Heart left ventricle (tissue), 16 donors: Measurements from ENCODE around the gene MRPL36. TPM values are rescaled to one million over a fixed set of nuclear protein-coding genes. Genes with fewer than 3 reads are reported as not detected.

Experiments
- ATAC-seq, 4 donors: fragments of 200-7000 bp; cut with Tn5 transposase; one replicate each; pipeline ENCODE4 v1.9.1; 2020 to 2022; ENCODE audit warnings: moderate library complexity in 4 of 4, mild to moderate bottlenecking in 3 of 4, moderate number of reproducible peaks in 1 of 4
- DNase-seq, 5 donors: peaks; one replicate each; pipeline ENCODE4 v3.0.0-alpha.2; 2020
- H3K27ac ChIP-seq, 12 donors: fragments of 200-600 bp; sonication (generic) in 4 of 12; one replicate each; pipeline versions ENCODE4 v1.5.0 to v1.8.0; 2016 to 2022; ENCODE audit warnings: mild to moderate bottlenecking in 2 of 12
- H3K27me3 ChIP-seq, 9 donors: fragments of 200-600 bp; sonication (generic) in 2 of 9; one replicate each; pipeline versions ENCODE4 v1.5.1 to v1.8.0; 2016 to 2022; ENCODE audit warnings: mild to moderate bottlenecking in 3 of 9
- H3K36me3 ChIP-seq, 9 donors: fragments of 200-600 bp; sonication (generic) in 2 of 9; one replicate each; pipeline versions ENCODE4 v1.5.0 to v1.8.0; 2018 to 2022; ENCODE audit warnings: mild to moderate bottlenecking in 2 of 9
- H3K4me1 ChIP-seq, 12 donors: fragments of 200-600 bp; sonication (generic) in 4 of 12; one replicate each; pipeline versions ENCODE4 v1.5.0 to v1.8.0; 2016 to 2022; ENCODE audit warnings: mild to moderate bottlenecking in 3 of 12
- H3K4me3 ChIP-seq, 12 donors: fragments of 200-600 bp; sonication (generic) in 4 of 12; one replicate each; pipeline versions ENCODE4 v1.5.0 to v1.8.0; 2017 to 2022; ENCODE audit warnings: mild to moderate bottlenecking in 9 of 12, moderate library complexity in 4 of 12
- H3K9me3 ChIP-seq, 12 donors: fragments of 200-600 bp; sonication (generic) in 4 of 12; one replicate each; pipeline versions ENCODE4 v1.5.0 to v1.8.0; 2016 to 2022; ENCODE audit warnings: mild to moderate bottlenecking in 1 of 12
- POLR2A ChIP-seq, 2 donors: fragments of 450-650 bp; IDR thresholded peaks; one replicate each; pipeline ENCODE4 v1.6.1; 2017; ENCODE audit warnings: antibody characterized with exemption in 2 of 2, mild to moderate bottlenecking in 2 of 2, moderate library complexity in 2 of 2
- WGBS, 4 donors: extraction: QIAGEN DNeasy Blood & Tissue Kit in 2 of 4; methylation state at CpG; one replicate each; pipeline versions ENCODE4 v1.1.5 to v1.1.7; 2013 to 2018; 5-methylcytosine and 5-hydroxymethylcytosine counted together
- intact Hi-C, 10 donors: fragments of 100-400 bp; cut with DNase I; formaldehyde crosslinking; loops; one replicate each; pipeline versions ENCODE4 v1.11.1 to v1.14.2; 2022
- polyA plus RNA-seq, 2 donors: library from polyadenylated mRNA; stranded (reverse); fragments of 200-250 nt; gene quantifications; one replicate each; pipeline ENCODE4 v1.2.3, GENCODE V29; 2013
- total RNA-seq, 9 donors: library from RNA; depleted of rRNA in 2 of 9; stranded (reverse); fragments of >200 nt in 2 of 9; fragmentation: NEBNext Ultra II Directional in 3 of 9; extraction: Animal tissue kit (Norgen Biotek cat#: 25700) in 3 of 9; gene quantifications; one replicate each; pipeline versions ENCODE4 v1.1.0 to v1.2.4, GENCODE V29; 2016 to 2023
- TF ChIP-seq, protein P1 (sequence below), 12 donors: fragments of 200-600 bp; sonication (generic) in 4 of 12; IDR thresholded peaks; one replicate each; pipeline versions ENCODE4 v1.5.0 to v1.8.0; 2018 to 2022; ENCODE audit warnings: antibody characterized with exemption in 12 of 12, mild to moderate bottlenecking in 5 of 12
- donor health status: ischemic (EF 13 %, LVEDD 7.1; RV severe dilation, severe dysfunction).
- donor health status: healthy with polysubstance abuse.
- donor health status: DM: no; HTN: yes; CAD: no.
- donor health status: DM: no; HTN: no; CAD: no.
- donor health status: ischemic (EF 25% LVEDD 6.9; RV normal size, moderate dysfunction).
- donor health status: ischemic (EF 25% LVEDD 5.7; RV mildly dilated, moderate dysfunction).
- donor health status: healthy.
- donor health status: DM: yes; HTN: yes; CAD: no.
- donor health status: ischemic (EF 35%, LVEDD 5.7; RV mildly dilated, moderate dysfunction).
- donor health status: nonischemic (EF 11% LVEDD 7.7; RV severe dilation, severe dysfunction).
- donor health status: DM: yes; HTN: yes; CAD: no.
- donor health status: PGD.
- donor health status: ischemic (EF 29% LVEDD 5.4; RV normal size, mild dysfunction).
- donor health status: nonischemic (EF 23%, LVEDD 6.1; RV moderate dilation, normal function).

Gene MRPL36
- total and polyA plus RNA-seq, 11 donors: 45.6 to 107 (median 56.4) TPM

- no peak overlapping the region for H3K27ac ChIP-seq
- DNase-seq (peak in 1 of 5 donors; percentile 17), ATAC-seq (no peak)
- H3K27me3 ChIP-seq: peaks cover 0 to 23% (median 0%) of the 10 kb centered on the region in 9 donors
- H3K36me3 ChIP-seq: no peaks in the 10 kb centered on the region
- intact Hi-C loops: loop anchor here in 4 of 10 donors (10.0 kb wide), 3 partner anchors 266 to 1836 kb away; no protein-coding TSS in a partner anchor
- WGBS, 4 donors: 92 to 100% (median 94%) methylated on average over 30 to 54 of the region's 54 CpGs
- no peak overlapping the region for H3K4me3 ChIP-seq
- no peaks in the 10 kb centered on the region for H3K9me3 ChIP-seq
- TF ChIP-seq, protein P1, sequence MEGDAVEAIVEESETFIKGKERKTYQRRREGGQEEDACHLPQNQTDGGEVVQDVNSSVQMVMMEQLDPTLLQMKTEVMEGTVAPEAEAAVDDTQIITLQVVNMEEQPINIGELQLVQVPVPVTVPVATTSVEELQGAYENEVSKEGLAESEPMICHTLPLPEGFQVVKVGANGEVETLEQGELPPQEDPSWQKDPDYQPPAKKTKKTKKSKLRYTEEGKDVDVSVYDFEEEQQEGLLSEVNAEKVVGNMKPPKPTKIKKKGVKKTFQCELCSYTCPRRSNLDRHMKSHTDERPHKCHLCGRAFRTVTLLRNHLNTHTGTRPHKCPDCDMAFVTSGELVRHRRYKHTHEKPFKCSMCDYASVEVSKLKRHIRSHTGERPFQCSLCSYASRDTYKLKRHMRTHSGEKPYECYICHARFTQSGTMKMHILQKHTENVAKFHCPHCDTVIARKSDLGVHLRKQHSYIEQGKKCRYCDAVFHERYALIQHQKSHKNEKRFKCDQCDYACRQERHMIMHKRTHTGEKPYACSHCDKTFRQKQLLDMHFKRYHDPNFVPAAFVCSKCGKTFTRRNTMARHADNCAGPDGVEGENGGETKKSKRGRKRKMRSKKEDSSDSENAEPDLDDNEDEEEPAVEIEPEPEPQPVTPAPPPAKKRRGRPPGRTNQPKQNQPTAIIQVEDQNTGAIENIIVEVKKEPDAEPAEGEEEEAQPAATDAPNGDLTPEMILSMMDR (IDR thresholded peaks at IDR 0.05): no peak
- TF ChIP-seq POLR2A (IDR thresholded peaks at IDR 0.05): no peak
- H3K4me1 ChIP-seq: no peaks in the 10 kb centered on the region
These were observed 30.5 kb downstream of the MRPL36 start for GRCh38 chr5:1769017-1769640.

DNA sequence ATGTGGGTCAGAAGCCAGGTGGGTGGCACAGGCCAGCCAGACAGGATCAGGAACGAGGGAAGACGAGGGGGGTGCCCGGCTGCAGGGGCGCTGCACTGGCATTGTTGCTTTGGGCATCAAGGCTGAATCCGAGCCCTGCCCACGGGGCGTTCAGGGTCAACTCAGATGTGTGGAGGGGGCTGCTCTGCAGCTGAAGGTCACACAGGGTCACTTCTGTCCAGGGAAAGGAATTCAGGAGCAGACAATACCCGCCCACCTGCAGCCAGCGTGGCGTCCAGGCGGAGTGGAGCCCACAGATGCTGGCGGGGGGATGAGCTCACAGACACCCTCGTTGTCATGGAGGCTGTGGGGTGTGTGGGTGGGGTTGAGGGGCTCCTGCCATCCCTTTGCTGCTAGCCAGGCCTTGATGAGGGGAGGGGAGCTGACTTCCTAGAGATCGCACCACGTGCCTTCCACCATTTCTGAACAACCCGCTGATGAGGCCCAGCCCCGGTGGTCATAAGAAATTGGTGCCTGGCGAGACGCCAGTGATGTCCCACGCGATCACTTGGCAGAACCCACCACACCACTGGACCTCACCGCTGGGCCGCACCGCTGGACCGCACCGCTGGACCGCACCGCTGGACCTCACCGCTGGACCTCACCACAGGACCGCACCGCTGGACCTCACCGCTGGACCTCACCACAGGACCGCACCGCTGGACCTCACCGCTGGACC is 31.2 kb downstream of the MRPL36 start:
- Histone ChIP-seq H3K4me1 (no peaks in the 10 kb centered on the region), H3K27ac (no peak overlapping the region), H3K4me3 (no peak overlapping the region), H3K9me3 (no peaks in the 10 kb centered on the region), H3K36me3 (no peaks in the 10 kb centered on the region), H3K27me3 (peaks cover 0 to 30% (median 0%) of the 10 kb centered on the region in 9 donors)
- intact Hi-C loops: loop anchor here in 4 of 10 donors (10.0 kb wide), 3 partner anchors 266 to 1836 kb away; no protein-coding TSS in a partner anchor
- no peak for ATAC-seq
- TF ChIP-seq, protein P1 (IDR thresholded peaks at IDR 0.05): no peak
- TF ChIP-seq POLR2A (IDR thresholded peaks at IDR 0.05): no peak
- WGBS, 4 donors: 91 to 92% (median 92%) methylated on average over 14 to 35 of the region's 35 CpGs
- DNase-seq: peak in 2 of 5 donors; percentile 17 to 48

DNA sequence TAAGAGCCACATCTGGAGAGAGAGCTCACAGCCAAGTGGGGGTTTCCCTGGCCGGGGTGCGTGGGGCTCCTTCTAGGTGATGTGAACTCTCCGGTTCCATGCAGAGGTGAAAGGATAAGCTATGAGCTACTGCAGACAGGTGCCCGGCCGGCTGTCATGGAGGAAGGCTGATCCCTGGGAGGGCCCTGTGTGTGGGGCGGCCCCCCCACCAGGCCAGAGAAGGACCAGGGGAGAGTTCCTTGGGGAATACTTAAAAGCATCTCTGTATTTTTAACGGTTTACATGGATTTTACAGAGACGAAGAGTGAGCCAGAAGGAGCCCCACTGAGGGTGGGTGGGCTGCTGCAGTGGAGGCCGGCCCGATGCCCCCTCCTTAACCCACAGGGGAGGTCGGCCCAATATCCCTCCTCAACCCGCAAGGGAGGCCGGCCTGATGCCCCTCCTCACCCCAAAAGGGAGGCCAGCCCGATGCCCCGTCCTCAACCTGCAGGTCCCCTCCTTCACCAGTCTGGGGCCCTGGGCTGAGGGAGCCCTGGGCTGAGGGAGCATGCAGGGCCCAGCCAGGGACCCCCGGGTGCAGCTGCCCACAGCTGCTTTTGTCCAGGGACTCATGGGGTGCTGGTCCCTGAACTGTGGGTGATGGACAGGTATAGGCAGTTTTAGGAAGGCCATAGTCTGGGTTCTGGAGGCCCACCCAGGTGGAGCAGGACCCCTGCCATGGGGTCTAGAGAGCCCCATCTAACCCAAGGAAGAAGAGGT is 31.9 kb downstream of the MRPL36 start:
- ATAC-seq (no peak), DNase-seq (peak in 2 of 5 donors; percentile 13 to 47)
- peaks cover 0 to 36% (median 0%) of the 10 kb centered on the region in 9 donors for H3K27me3 ChIP-seq
- no peak for TF ChIP-seq POLR2A (IDR thresholded peaks at IDR 0.05)
- TF ChIP-seq, protein P1 (IDR thresholded peaks at IDR 0.05): no peak
- no peak overlapping the region for H3K27ac ChIP-seq
- no peaks in the 10 kb centered on the region for H3K36me3 ChIP-seq
- H3K9me3 ChIP-seq: no peaks in the 10 kb centered on the region
- H3K4me1 ChIP-seq: no peaks in the 10 kb centered on the region
- WGBS, 4 donors: 72 to 81% (median 80%) methylated on average over 15 to 16 of the region's 16 CpGs
- H3K4me3 ChIP-seq: no peak overlapping the region
- intact Hi-C loops: loop anchor here in 4 of 10 donors (10.0 kb wide), 3 partner anchors 267 to 1837 kb away; no protein-coding TSS in a partner anchor
